Activated CD8-positive, alpha-beta memory T cell treated with anti-CD3 and anti-CD28 coated beads for 36 hours (primary cell): ENCODE data around the gene ACAD8. TPM values are rescaled to one million over a fixed set of nuclear protein-coding genes. Genes with fewer than 3 reads are reported as not detected.
"Not testable (repeated sequence)": the region's sequence is repeated elsewhere in the genome, so short reads cannot be mapped to it uniquely, and the experiment has no call there.

Experiments used
- CTCF ChIA-PET: fragments of 350-600 bp; sonication (Branson Sonifier 250); formaldehyde crosslinking; loops from one replicate; lab custom pipeline; 2021; ENCODE audit warnings: antibody characterized with exemption; lab: Charles Lee
- POLR2A ChIA-PET: fragments of 350-600 bp; sonication (Branson Sonifier 250); formaldehyde crosslinking; loops from one replicate; lab custom pipeline; 2021; ENCODE audit warnings: antibody characterized with exemption; lab: Charles Lee
- total RNA-seq, 2 experiments: library from RNA; stranded (reverse); gene quantifications; one replicate each; pipeline ENCODE4 v1.2.3, GENCODE V29; 2021

The ACAD8 gene
- total RNA-seq, 2 experiments from 2014 or later, result 26.5 to 26.9 TPM

DNA sequence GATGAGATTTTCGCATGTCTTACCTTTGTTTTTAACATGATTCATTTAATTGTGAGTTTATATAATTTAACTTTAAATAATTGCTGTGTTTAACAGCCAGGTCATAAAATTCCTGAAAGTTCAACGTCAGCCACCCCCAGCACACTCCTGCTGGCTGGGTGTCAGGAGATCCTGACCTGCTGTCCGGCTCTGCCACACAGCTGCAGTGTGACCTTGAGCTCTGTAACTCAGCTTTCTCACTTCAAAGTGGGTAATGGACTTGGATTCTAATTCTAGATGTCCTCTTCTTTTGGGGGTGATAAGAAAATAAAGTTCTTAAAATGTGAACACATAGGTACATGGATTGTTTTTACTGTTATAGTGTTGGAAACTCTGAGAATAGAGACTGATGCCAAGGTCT lies 18.0 kb upstream of the ACAD8 start:
- CTCF ChIA-PET, result no interaction called here

DNA sequence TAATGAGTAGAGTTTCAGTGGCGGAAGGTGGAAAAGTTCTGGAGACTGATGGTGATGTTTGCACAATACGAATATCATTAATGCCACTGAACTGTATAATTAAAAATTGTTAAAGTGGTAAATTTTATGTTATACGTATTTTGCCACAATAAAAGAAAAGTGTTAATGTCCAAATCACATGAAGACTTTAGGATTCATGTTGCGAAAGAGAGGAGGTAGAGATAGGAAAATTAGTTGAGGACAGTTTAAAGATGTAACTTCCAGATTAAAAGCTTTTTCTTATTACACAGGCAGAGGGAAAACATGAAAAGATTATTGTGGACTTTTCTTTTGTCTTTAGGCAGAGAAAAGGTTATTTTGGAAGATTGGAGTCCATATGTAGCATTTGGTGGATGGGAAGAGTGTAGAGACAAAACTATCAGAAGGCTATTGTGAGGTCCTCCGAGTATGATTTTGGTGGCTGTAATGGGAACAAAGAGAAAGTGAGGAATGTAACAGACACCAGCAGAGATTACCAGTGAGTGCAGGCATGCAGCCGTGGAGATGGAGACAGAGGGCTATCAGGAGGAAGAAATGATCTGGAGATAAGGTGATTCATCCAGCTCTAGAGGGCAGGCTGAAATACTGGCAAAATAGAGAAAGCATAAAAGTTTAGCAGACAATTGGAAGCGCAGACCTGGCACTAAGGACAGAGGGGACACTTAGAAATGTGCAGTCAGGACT lies 16.4 kb upstream of the ACAD8 start:
- ChIA-PET CTCF (no interaction called here), POLR2A (no interaction called here)

More for the DNA sequence above, 18.0 kb upstream of the ACAD8 start:
- POLR2A ChIA-PET, result no interaction called here

DNA sequence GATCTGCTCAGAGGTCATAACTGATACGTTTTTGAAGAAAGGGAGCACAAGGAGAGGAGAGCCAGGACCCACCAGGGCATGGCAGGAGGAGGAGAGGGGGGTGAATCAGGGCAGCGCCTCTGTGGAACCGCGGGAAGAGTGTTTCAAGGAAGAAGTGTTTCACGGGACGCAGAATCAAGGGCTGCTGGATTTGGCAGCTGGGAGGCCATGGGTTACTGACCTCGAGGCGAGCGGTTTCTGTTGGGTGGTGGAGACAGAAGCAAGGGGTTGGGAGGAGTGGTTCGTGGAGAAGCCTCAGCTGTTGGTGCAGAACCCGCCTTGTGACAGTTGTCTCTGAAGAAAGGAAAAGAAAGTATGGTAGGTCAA lies 15.8 kb upstream of the ACAD8 start:
- POLR2A ChIA-PET, result no interaction called here
- CTCF ChIA-PET, result no interaction called here

DNA sequence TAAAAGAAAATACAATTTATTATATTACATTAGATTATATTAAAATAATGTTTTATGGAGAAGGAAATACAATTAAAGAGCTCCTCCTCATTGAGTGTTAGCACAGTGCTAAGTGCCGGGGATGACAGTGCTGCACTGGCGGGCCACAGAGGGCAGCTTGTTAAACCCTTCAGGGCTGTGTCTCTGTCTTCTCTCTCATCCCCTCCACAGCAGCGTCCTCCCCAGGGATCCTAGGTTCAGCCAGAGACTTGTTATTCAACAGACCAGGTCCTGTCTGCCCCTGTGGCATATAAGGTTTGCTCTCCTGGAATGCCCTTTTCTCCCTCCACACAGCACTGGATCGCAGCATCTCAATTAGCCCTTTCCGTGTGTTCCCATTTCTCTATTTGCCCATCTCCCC lies 14.4 kb upstream of the ACAD8 start:
- POLR2A ChIA-PET, result no interaction called here
- CTCF ChIA-PET, result interaction anchor here (1.4 kb wide), 1 partner anchor 10 kb away, joined by 3 read pairs; no protein-coding TSS in a partner anchor

GRCh38 chr11:134240592-134240991 lies 12.8 kb upstream of the ACAD8 start:
- ChIA-PET POLR2A (no interaction called here), CTCF (interaction anchor here (0.9 kb wide), 1 partner anchor 8 kb away, joined by 3 read pairs; no protein-coding TSS in a partner anchor)

DNA sequence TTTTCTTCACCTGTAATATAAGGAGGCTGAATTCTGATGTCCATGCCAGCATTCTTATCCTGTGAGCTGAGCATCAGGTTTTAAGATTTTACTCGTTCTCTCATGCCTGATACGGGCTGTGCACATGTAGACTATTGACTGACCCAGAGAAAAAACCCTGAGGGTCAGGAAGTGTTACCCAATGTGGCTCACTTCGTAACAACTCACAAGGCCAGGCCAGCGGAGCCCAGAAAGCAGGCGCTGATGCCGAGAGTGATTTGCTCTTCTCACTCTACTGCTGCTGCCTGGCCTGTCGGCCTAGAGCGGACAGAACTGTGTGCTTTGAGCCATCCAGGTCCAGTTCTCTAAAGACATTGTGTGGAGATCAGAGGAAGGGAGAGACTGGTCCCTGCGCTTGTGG lies 11.0 kb upstream of the ACAD8 start:
- ChIA-PET CTCF (no interaction called here), POLR2A (no interaction called here)

DNA sequence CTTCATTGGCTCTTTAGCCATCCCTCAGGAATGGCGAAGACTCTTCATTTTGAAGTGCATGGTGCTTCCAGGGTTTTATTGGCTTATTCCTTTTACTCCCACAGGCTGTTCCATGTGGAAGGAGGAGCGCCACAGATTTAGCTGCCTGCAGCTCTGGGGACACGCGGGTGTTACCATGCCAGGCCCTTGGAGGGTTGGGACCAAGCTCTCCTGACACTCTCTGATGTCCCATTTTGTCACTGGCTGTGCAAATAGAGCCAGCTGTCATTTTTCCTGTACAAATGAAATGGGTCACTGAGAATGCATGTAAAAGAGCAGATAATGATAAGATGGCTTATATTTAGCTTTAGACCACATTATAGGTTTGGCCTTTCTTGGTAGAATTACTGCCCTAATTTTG lies 9.5 kb upstream of the ACAD8 start:
- ChIA-PET POLR2A (interaction anchor here (0.6 to 1.2 kb wide), 3 partner anchors 10 to 42 kb away, joined by 3 to 4 read pairs (median 3); partner anchors contain the start of genes ACAD8, NCAPD3 and VPS26B), CTCF (interaction anchor here (0.6 to 2.1 kb wide), 2 partner anchors 19 to 47 kb away, joined by 4 to 7 read pairs; partner anchors contain the start of genes NCAPD3 and VPS26B)

DNA sequence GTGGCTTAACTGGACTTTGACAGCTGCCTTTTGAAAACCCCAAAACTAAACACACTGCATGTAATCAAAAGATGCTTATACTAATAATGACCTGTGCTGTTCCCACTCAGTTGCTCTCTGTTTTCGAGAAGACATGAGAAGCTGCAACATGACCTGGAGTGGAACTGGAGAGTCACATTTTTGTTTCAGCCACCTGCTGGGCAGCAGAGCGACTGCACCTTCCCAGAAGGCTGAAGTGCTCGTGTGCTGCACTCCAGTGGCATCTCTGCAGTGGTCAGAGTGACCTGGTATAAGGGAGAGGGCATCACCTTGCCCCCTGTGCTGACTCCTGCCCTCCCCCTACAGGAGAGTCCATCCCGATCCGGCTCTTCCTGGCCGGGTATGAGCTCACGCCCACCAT lies 8.8 kb upstream of the ACAD8 start:
- CTCF ChIA-PET, result interaction anchor here (0.6 to 2.1 kb wide), 2 partner anchors 20 to 48 kb away, joined by 4 to 7 read pairs; partner anchors contain the start of genes NCAPD3 and VPS26B
- POLR2A ChIA-PET, result interaction anchor here (1.0 to 1.2 kb wide), 2 partner anchors 9 to 20 kb away, joined by 3 read pairs; partner anchors contain the start of genes ACAD8, NCAPD3 and VPS26B

- CTCF ChIA-PET, result interaction anchor here (2.1 kb wide), 1 partner anchor 20 kb away, joined by 7 read pairs; the partner anchor contains the start of genes NCAPD3 and VPS26B
- POLR2A ChIA-PET, result no interaction called here
Measured at GRCh38 chr11:134245434-134245833, 7.9 kb upstream of the ACAD8 start.

DNA sequence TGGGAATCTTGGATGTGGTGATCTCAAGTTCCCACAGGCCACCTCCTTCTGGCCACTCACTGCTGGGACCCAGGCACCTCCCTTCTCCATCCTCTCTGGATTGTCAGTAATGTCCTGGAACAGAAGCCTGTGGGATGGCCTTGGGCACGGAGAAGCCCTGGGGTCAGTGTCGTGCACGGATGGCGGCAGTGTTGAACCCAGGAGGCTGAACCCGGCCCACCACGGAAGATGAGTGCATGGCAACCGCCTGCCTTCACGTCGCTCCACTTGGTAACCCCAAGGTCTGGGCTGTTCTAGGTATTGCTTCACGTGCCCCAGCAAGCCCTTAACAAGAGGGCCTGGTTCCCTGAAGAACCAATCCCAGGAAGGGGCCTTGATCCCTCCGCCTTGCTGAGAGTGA lies 7.3 kb upstream of the ACAD8 start:
- ChIA-PET CTCF (interaction anchor here (2.1 kb wide), 1 partner anchor 21 kb away, joined by 7 read pairs; the partner anchor contains the start of genes NCAPD3 and VPS26B), POLR2A (no interaction called here)

GRCh38 chr11:134246678-134247077 lies 6.7 kb upstream of the ACAD8 start:
- ChIA-PET CTCF (no interaction called here), POLR2A (no interaction called here)

DNA sequence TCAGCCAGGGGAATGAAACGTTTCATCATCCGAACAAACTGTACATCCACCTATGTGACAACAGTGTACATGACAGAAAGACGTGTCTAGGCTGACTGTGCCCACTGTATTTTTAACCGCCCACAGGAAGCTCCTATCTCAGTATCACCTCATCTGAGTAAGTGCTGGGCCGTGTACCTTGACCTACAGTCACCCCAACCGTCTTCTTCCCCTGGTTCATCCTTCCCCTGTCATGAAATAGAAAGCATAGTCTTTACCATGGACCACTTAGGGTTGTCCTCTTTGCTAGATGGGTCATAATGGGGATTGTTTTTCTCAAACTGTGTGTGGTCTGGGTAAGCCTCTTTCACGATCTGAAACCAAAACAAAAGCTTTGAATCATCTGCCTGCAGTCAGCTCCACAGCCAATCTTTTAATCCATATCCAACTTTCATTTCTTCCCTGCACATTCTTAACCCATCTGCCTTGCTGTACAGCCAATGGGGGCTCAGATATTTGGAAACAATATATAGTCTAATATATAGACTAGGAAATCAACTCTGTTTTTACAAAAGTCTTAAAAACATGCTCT lies 4.4 kb upstream of the ACAD8 start:
- CTCF ChIA-PET, result interaction anchor here (0.8 to 1.8 kb wide), 7 partner anchors 8 to 42 kb away, joined by 3 to 6 read pairs (median 3); partner anchors contain the start of gene GLB1L3

GRCh38 chr11:134250246-134250645 lies 3.1 kb upstream of the ACAD8 start:
- ChIA-PET CTCF (no interaction called here), POLR2A (no interaction called here)

More for the DNA sequence above, 4.4 kb upstream of the ACAD8 start:
- POLR2A ChIA-PET, result interaction anchor here (1.0 to 2.4 kb wide), 3 partner anchors 20 to 24 kb away, joined by 3 to 20 read pairs (median 3); partner anchors contain the start of genes NCAPD3 and VPS26B

- ChIA-PET CTCF (interaction anchor here (2.4 kb wide), 1 partner anchor 11 kb away, joined by 8 read pairs; no protein-coding TSS in a partner anchor), POLR2A (interaction anchor here (0.6 to 3.1 kb wide), 2 partner anchors 13 to 26 kb away, joined by 3 to 19 read pairs; partner anchors contain the start of gene VPS26B)
Measured at GRCh38 chr11:134250675-134251074, 2.7 kb upstream of the ACAD8 start.

DNA sequence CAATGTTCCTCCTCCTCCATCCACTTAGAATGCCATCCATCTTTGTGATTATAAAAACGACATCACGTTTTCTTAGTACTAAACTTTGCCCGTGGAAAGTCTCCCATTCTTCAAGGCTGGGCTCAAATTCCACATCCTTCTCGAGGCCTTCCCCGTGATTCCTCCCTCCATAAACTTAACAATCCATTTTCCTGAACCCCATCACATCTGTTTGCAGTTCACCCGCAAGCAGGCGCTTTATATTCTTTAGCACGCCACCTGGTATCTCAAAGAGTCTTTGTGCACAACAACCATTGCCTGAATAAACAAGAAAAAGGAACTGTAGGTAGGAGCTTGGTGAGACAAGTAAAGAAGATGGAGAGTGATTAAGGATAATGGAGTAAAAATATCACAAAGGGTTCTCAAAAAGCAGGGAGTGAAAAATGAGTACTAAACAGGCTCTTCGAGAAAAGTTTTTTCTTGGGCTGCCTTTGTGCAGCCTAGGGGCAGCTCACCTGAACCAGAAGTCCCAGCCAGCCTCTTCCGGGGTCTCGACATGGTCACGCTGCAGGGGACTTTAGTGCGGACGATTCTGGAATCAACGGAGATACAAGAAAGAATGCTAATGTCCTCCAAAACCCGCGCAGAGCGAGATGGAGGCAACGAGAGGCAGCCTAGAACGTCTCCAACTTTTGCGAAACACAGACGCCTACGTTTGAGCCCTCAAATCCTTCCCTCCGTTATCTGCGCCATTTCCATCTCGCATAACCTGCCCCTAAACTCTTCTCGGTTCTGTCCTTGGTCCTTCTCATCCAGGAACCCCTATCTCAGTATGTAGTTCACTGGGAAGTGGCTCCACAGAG lies 801 bp upstream of the ACAD8 start:
- POLR2A ChIA-PET, result interaction anchor here (1.5 to 3.1 kb wide), 2 partner anchors 23 to 28 kb away, joined by 5 to 19 read pairs; partner anchors contain the start of genes GLB1L3 and VPS26B
- CTCF ChIA-PET, result interaction anchor here (1.0 to 2.4 kb wide), 2 partner anchors 9 to 17 kb away, joined by 4 to 8 read pairs; no protein-coding TSS in a partner anchor

- CTCF ChIA-PET, result interaction anchor here (0.6 to 1.2 kb wide), 2 partner anchors 11 to 914 kb away, joined by 3 read pairs; no protein-coding TSS in a partner anchor
- POLR2A ChIA-PET, result interaction anchor here (0.7 to 1.5 kb wide), 2 partner anchors 21 to 72 kb away, joined by 4 to 13 read pairs; partner anchors contain the start of gene GLB1L3
Measured at GRCh38 chr11:134254433-134255183, 1.2 kb downstream of the ACAD8 start.

- POLR2A ChIA-PET, result not testable (repeated sequence)
- CTCF ChIA-PET, result interaction anchor here (0.6 kb wide), 1 partner anchor 915 kb away, joined by 3 read pairs; no protein-coding TSS in a partner anchor
Measured at GRCh38 chr11:134255184-134255561, 1.8 kb downstream of the ACAD8 start.

DNA sequence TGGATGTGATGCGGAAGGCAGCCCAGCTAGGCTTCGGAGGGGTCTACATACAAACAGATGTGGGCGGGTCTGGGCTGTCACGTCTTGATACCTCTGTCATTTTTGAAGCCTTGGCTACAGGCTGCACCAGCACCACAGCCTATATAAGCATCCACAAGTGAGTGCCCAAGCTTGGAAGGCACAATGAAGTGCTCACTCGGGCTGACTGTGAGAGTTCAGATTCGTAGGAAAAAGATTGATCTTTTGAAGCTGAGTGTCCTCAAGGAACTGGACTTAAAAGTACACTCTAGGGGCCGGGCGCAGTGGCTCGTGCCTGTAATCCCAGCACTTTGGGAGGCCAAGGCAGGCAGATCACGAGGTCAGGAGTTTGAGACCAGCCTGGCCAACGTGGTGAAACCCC lies 3.7 kb downstream of the ACAD8 start:
- ChIA-PET CTCF (no interaction called here), POLR2A (no interaction called here)
